K562 (cell line): ENCODE data around the gene POLR3E. TPM values are rescaled to one million over a fixed set of nuclear protein-coding genes. Genes with fewer than 3 reads are reported as not detected.

Experiments used
- ADNP ChIP-seq: fragments of 200-800 bp; sonication (Bioruptor generic); IDR thresholded peaks from 2 replicates; pipeline ENCODE4 v1.6.1; 2016; ENCODE audit warnings: missing genetic modification characterization, missing compliant biosample characterization
- BRD4 ChIP-seq: fragments of 200-600 bp; sonication (generic); IDR thresholded peaks from 2 replicates; pipeline ENCODE4 v1.6.1; 2017; ENCODE audit warnings: inconsistent platforms
- CAMTA2 ChIP-seq: fragments of 250-450 bp; sonication (Bioruptor Pico); conservative IDR thresholded peaks from 2 replicates; pipeline ENCODE4 v1.5.1; 2022
- CBX5 ChIP-seq: IDR thresholded peaks from 2 replicates; pipeline ENCODE4 v1.6.1; 2014; ENCODE audit warnings: low read depth, borderline replicate concordance
- CREB1 ChIP-seq, 2 experiments: sonication (generic) in 1 of 2; formaldehyde crosslinking in 1 of 2; IDR thresholded peaks; 2 replicates each; pipeline versions ENCODE4 v1.6.1 to v1.8.0; 2012 to 2022; ENCODE audit warnings: inconsistent platforms in 1 of 2, mild to moderate bottlenecking in 1 of 2, missing genetic modification reagents in 1 of 2, moderate library complexity in 1 of 2
- E2F1 ChIP-seq: sonication (generic); formaldehyde crosslinking; IDR thresholded peaks from 2 replicates; pipeline ENCODE4 v1.8.1; 2023; ENCODE audit warnings: mild to moderate bottlenecking, missing genetic modification reagents, moderate library complexity
- HES1 ChIP-seq: fragments of 450-650 bp; IDR thresholded peaks from 2 replicates; pipeline ENCODE4 v1.6.1; 2016; ENCODE audit warnings: low read depth, mild to moderate bottlenecking, moderate library complexity
- HOXB6 ChIP-seq: fragments of 250-450 bp; sonication (Bioruptor Pico); IDR thresholded peaks from 2 replicates; pipeline ENCODE4 v1.5.1; 2022; ENCODE audit warnings: mild to moderate bottlenecking, borderline replicate concordance
- NR4A1 ChIP-seq, 2 experiments: fragments of 250-450 bp in 1 of 2; fragments of 450-650 bp in 1 of 2; sonication (Bioruptor Pico) in 1 of 2; IDR thresholded peaks; 2 replicates each; pipeline versions ENCODE4 v1.4.0 to v1.6.1; 2016 to 2020; ENCODE audit warnings: mild to moderate bottlenecking in 2 of 2, missing compliant biosample characterization in 1 of 2, missing genetic modification characterization in 1 of 2, moderate library complexity in 1 of 2
- PHB ChIP-seq: fragments of 250-450 bp; sonication (Bioruptor Pico); IDR thresholded peaks from 2 replicates; pipeline ENCODE4 v1.5.0; 2021
- RBM39 ChIP-seq: fragments of 200-400 bp; formaldehyde crosslinking; optimal IDR thresholded peaks from 2 replicates; pipeline ENCODE3; 2018; ENCODE audit warnings: low read depth, low read length
- SAFB ChIP-seq: fragments of 200-400 bp; formaldehyde crosslinking; IDR thresholded peaks from 2 replicates; pipeline ENCODE4 v1.6.1; 2017; ENCODE audit warnings: low read depth, low read length, borderline replicate concordance
- SAP30 ChIP-seq: fragments of 200-600 bp; sonication (generic); IDR thresholded peaks from 2 replicates; pipeline ENCODE4 v1.6.1; 2012; ENCODE audit warnings: borderline replicate concordance, low read depth, mild to moderate bottlenecking, moderate library complexity, low read length, control low read depth, inconsistent platforms; ENCODE audit not compliant: insufficient read depth, poor library complexity, severe bottlenecking
- SUPT5H ChIP-seq: fragments of 450-650 bp; IDR thresholded peaks from 2 replicates; pipeline ENCODE4 v1.6.1; 2016
- ZBTB11 ChIP-seq, 3 experiments: fragments of 200-800 bp in 1 of 3; fragments of 250-450 bp in 1 of 3; fragments of 450-650 bp in 1 of 3; sonication (Bioruptor Pico) in 1 of 3; sonication (Bioruptor generic) in 1 of 3; formaldehyde crosslinking in 1 of 3; IDR thresholded peaks; 2 replicates each; pipeline versions ENCODE4 v1.6.1 to v1.8.0; 2016 to 2022; ENCODE audit warnings: mild to moderate bottlenecking in 2 of 3, missing genetic modification characterization in 2 of 3, missing compliant biosample characterization in 1 of 3, moderate library complexity in 1 of 3
- ZBTB33 ChIP-seq: sonication (generic); formaldehyde crosslinking; IDR thresholded peaks from 2 replicates; pipeline ENCODE4 v1.8.1; 2023; ENCODE audit warnings: mild to moderate bottlenecking, missing genetic modification reagents
- ZEB2 ChIP-seq: fragments of 450-650 bp; IDR thresholded peaks from 2 replicates; pipeline ENCODE4 v1.6.1; 2016
- ZNF121 ChIP-seq: sonication (generic); formaldehyde crosslinking; conservative IDR thresholded peaks from 2 replicates; pipeline ENCODE4 v1.8.0; 2022; ENCODE audit warnings: missing genetic modification reagents
- ZNF431 ChIP-seq: sonication (generic); formaldehyde crosslinking; IDR thresholded peaks from 2 replicates; pipeline ENCODE4 v1.8.0; 2022; ENCODE audit warnings: mild to moderate bottlenecking, missing genetic modification reagents
- polyA plus RNA-seq, 8 experiments: library from polyadenylated mRNA; depleted of rRNA in 4 of 8; stranded (reverse) in 5 of 8; unstranded in 3 of 8; fragments of >200 nt; fragmentation: Nextera tagmentation in 2 of 8; fragmentation: Illumina TruSeq in 1 of 8; extraction: Ambion mirVana in 2 of 8; extraction: Trizol in 1 of 8; gene quantifications; 2 replicates each; pipeline versions ENCODE4 v1.2.1 to v1.2.3, GENCODE V29; 2011 to 2014; ENCODE audit warnings: inconsistent platforms in 1 of 8, missing spikeins in 1 of 8
- total RNA-seq, 7 experiments: library from RNA; depleted of rRNA in 6 of 7; stranded (reverse); fragments of >200 nt in 6 of 7; fragmentation: Illumina TruSeq in 2 of 7; extraction: Trizol in 2 of 7; gene quantifications; 2 replicates each; pipeline versions ENCODE4 v1.2.1 to v1.2.3, GENCODE V29; 2011 to 2021; ENCODE audit warnings: low replicate concordance in 1 of 7

Gene POLR3E
- total and polyA plus RNA-seq, 9 of the 15 experiments (the other 6 are each of a cell fraction or from before 2014, with no cell fraction given): 17.7 to 151 (median 82.6) TPM

GRCh38 chr16:22297114-22297870 lies at the start of gene POLR3E (continued):
- peak; percentile 60 for TF ChIP-seq CREB1 (IDR thresholded peaks at IDR 0.05)
- peak; percentile 89 for TF ChIP-seq CREB1 (CRISPR knock-in tag; IDR thresholded peaks at IDR 0.05)
- peak; percentile 78 for TF ChIP-seq SUPT5H
- TF ChIP-seq ZBTB11 (CRISPR knock-in tag; IDR thresholded peaks at IDR 0.05): peak in 1 of 3 experiments; percentile 85; a peak in 3 of 6 replicates
- no peak for TF ChIP-seq NR4A1 (CRISPR knock-in tag; IDR thresholded peaks at IDR 0.05)
- 0 out of 2 replicates have a peak, but pooled peaks have one; percentile 32 for TF ChIP-seq NR4A1 (tag; IDR thresholded peaks at IDR 0.05)
- peak; percentile 75 for TF ChIP-seq ZBTB33 (CRISPR knock-in tag)
- peak; percentile 89 for TF ChIP-seq E2F1 (CRISPR knock-in tag)
- peak; percentile 72 for TF ChIP-seq ZNF431 (CRISPR knock-in tag)
- no peak for TF ChIP-seq PHB (CRISPR knock-in tag)
- TF ChIP-seq HES1: no peak
- peak; percentile 81; the same call in 1 of the 2 replicates for TF ChIP-seq BRD4
- no peak for TF ChIP-seq ZEB2
- peak; percentile 86 for TF ChIP-seq SAP30
- TF ChIP-seq CAMTA2 (CRISPR knock-in tag): no peak
- no peak for TF ChIP-seq CBX5
- TF ChIP-seq SAFB: peak; percentile 36; the same call in 1 of the 2 replicates
- peak; percentile 96 for TF ChIP-seq RBM39
- TF ChIP-seq HOXB6 (CRISPR knock-in tag): no peak
- TF ChIP-seq ADNP: peak; percentile 89
- no peak for TF ChIP-seq ZNF121
